GM12891 (cell line): ENCODE data around the gene ELF4. TPM values are rescaled to one million over a fixed set of nuclear protein-coding genes. Genes with fewer than 3 reads are reported as not detected.

Source experiments
- DNase-seq: peaks from one replicate; pipeline ENCODE4 v3.0.0; 2011; ENCODE audit warnings: low spot score; ENCODE audit not compliant: insufficient read length
- FAIRE-seq: peaks from 2 replicates; lab custom pipeline; 2011; peaks lifted over from hg19 to GRCh38; lab: Jason Lieb, UNC
- PAX5 ChIP-seq: IDR thresholded peaks from 2 replicates; pipeline ENCODE4 v1.6.1; 2011; ENCODE audit warnings: low read length, moderate library complexity, mild to moderate bottlenecking; ENCODE audit not compliant: insufficient read depth, severe bottlenecking
- POLR2A ChIP-seq: IDR thresholded peaks from 2 replicates; pipeline ENCODE4 v1.6.1; 2011; ENCODE audit warnings: low read depth, low read length, control low read depth
- POLR2AphosphoS5 ChIP-seq: IDR thresholded peaks from 2 replicates; pipeline ENCODE4 v1.6.1; 2011; ENCODE audit warnings: low read depth, low read length, control low read depth
- POU2F2 ChIP-seq: IDR thresholded peaks from 2 replicates; pipeline ENCODE4 v1.6.1; 2011; ENCODE audit warnings: low read depth, mild to moderate bottlenecking, control low read depth, low read length, moderate library complexity
- SPI1 ChIP-seq: IDR thresholded peaks from 2 replicates; pipeline ENCODE4 v1.6.1; 2011; ENCODE audit warnings: low read depth, low read length, control low read depth
- TAF1 ChIP-seq: IDR thresholded peaks from 2 replicates; pipeline ENCODE4 v1.6.1; 2011; ENCODE audit warnings: low read depth, low read length, control low read depth
- polyA plus RNA-seq: library from polyadenylated mRNA; unstranded; fragments of >200 nt; gene quantifications from one replicate; pipeline ENCODE4 v1.2.1, GENCODE V29; 2012; ENCODE audit warnings: low read depth, missing spikeins, inconsistent platforms; ENCODE audit not compliant: missing spikeins

Gene ELF4
- 17.1 TPM for polyA plus RNA-seq

GRCh38 chrX:130110379-130111219, at the start of gene ELF4:
TSS of gene ELF4 (minus strand) at chrX:130110497. CDS start at chrX:130081330, 29,167 bp downstream.
- no peak for TF ChIP-seq POLR2A
- TF ChIP-seq TAF1, result no peak
- TF ChIP-seq POU2F2, result no peak
- TF ChIP-seq SPI1, result peak; percentile 70
- TF ChIP-seq PAX5, result no peak
- no peak for TF ChIP-seq POLR2AphosphoS5
- peak; percentile 71 for FAIRE-seq
- DNase-seq, result peak; percentile 56

DNA sequence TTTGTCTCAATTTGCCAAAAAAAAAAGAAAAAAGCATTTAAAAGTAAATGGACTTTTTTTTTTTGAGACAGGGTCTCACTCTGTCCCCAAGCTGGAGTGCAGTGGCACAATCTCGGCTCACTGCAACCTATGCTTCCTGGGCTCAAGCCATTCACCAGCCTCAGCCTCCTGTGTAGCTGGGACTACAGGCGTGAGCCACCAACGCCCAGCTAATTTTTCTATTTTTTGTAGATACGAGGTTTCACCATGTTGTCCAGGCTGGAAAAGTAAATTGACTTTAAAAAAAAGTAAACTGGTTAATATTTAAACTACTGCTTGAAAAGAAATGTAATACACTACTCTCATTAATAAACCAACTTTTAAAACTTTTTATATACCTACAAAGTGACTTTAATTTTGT, 49.5 kb upstream of the ELF4 start:
- FAIRE-seq (no peak), DNase-seq (no peak)
- TF ChIP-seq PAX5, result no peak
- no peak for TF ChIP-seq POLR2A
- no peak for TF ChIP-seq POLR2AphosphoS5
- TF ChIP-seq TAF1, result no peak
- TF ChIP-seq SPI1, result no peak
- TF ChIP-seq POU2F2, result no peak

DNA sequence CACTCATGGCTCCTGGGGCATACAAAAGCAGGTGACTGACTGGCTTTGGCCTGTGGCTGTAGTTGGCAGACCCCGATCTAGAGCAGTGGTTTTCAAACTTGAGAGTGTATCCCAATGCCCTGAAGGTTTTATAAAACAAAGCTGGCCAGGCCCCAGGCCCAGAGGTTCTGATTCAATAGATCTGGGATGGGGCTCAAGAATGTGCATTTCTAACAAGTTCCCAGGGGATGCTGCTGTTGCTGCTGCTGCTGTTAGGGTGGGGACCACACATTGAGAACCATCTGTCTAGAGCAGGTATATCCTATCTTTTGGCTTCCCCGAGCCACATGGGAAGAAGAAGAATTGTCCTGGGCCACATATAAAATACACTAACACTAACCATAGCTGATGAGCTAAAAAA, 48.0 kb upstream of the ELF4 start:
- no peak for TF ChIP-seq POU2F2
- no peak for TF ChIP-seq PAX5
- no peak for TF ChIP-seq TAF1
- no peak for TF ChIP-seq SPI1
- no peak for TF ChIP-seq POLR2A
- no peak for TF ChIP-seq POLR2AphosphoS5
- DNase-seq (no peak), FAIRE-seq (no peak)

DNA sequence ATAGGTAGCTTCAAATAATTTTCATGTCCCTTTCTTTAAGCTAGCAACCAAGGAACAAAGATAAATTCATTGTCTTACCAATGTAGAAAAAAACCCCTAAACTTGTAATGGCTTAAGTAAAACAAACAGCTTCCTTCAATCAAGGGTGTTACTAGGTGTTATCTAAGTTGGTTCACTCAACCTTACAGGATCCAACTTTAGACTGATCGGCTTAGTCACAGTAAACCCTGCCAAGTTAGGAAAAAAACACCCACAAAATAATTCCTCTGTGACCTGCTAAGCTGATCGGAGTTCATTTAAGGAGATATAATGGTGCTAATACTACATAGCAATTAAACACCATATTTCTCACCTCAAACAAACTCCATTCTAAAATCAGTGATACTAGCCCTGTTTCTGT, 45.3 kb upstream of the ELF4 start:
- FAIRE-seq, result no peak
- TF ChIP-seq PAX5 (no peak), POLR2AphosphoS5 (no peak), POU2F2 (no peak), SPI1 (no peak), TAF1 (no peak), POLR2A (no peak)

GRCh38 chrX:130147631-130148030, 37.3 kb upstream of the ELF4 start:
- no peak for FAIRE-seq
- TF ChIP-seq POU2F2, result no peak
- no peak for TF ChIP-seq PAX5
- TF ChIP-seq POLR2A, result no peak
- TF ChIP-seq SPI1, result no peak
- no peak for TF ChIP-seq TAF1
- no peak for TF ChIP-seq POLR2AphosphoS5
- DNase-seq, result no peak

More for the DNA sequence above, 45.3 kb upstream of the ELF4 start:
- DNase-seq, result no peak

DNA sequence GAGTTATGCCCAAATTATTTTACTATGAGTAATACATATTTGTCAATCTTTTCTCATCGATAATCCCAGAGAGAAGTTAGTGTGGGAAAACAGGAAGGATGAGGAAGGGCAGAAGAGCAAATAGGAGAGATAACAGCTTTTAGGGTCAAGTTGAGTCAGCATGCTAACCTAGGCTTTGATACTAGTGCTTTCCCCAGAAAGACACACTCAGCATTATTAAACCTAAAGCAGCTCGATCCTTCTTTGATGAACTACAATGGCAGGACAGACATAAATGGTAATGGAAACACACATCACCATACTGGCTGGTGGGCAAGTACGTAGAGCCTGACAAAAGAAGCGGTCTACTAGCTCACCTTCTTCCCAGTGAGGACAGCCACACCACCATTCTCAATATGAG, 34.8 kb upstream of the ELF4 start:
- FAIRE-seq (peak; percentile 28), DNase-seq (no peak)
- no peak for TF ChIP-seq SPI1
- TF ChIP-seq POU2F2, result no peak
- TF ChIP-seq TAF1, result no peak
- TF ChIP-seq POLR2AphosphoS5, result no peak
- TF ChIP-seq POLR2A, result no peak
- TF ChIP-seq PAX5, result no peak

- FAIRE-seq (peak; percentile 38), DNase-seq (no peak)
- TF ChIP-seq POLR2A, result no peak
- TF ChIP-seq POLR2AphosphoS5, result no peak
- no peak for TF ChIP-seq SPI1
- TF ChIP-seq PAX5, result no peak
Observed at GRCh38 chrX:130144509-130144908, 34.2 kb upstream of the ELF4 start.

DNA sequence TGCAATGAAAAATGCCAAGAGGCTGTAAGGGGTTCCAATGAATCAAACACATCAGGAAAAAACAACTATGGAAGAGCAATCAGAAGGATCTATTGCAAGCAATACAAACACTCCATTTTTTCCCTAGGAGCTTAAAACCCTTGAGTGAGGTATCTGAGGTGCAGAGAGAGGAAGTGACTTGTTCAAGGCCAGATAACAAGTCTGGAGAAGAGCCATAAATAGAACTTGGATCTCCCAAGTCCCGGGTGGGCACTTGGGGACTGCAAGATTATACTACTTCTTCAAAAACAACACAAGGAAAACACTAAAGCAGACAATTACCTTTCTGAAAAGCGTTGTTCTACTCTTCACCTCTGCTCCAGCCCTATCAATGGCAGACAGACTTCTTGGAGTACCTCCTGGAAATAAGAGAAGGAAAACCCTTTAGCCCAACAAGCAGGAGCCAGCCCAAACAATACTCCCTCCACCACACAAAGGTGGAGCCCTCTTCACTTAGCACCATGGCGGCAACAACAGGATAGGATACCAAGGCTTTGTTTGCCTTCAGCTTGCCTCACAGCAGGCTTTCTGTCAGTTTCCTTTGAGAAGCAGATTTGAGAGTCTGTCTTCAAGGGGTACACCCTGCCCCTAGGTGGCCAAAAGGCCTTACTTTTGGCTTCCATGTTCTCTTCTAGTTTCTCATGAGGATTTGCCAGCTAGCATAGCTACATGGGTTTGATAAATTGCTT, 29.3 kb upstream of the ELF4 start:
- FAIRE-seq, result no peak
- TF ChIP-seq POLR2AphosphoS5, result no peak
- no peak for TF ChIP-seq SPI1
- no peak for TF ChIP-seq POLR2A
- no peak for TF ChIP-seq POU2F2
- no peak for TF ChIP-seq PAX5
- no peak for TF ChIP-seq TAF1
- DNase-seq, result no peak

DNA sequence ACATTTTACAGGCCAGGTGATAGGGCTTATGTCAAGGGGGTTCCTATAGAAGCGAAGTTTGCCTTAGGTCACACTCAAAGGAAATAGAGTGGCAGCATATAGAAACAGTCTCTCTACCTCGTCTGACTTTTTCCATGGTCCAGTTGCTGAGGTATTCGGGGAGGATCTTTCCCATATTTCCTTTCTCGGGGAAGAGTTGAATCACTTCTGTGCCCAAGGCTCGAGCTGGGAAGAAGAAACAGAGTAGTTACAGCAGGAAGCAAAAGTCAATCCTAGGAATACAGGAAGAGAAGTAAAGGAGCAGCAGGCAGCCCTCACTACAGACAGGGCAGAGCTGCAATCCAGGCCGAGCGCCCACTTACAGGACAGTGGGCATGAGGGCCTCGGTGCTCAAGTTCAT, 26.7 kb upstream of the ELF4 start:
- DNase-seq (no peak), FAIRE-seq (no peak)
- no peak for TF ChIP-seq POLR2AphosphoS5
- TF ChIP-seq SPI1, result no peak
- no peak for TF ChIP-seq POU2F2
- no peak for TF ChIP-seq TAF1
- TF ChIP-seq POLR2A, result no peak

DNA sequence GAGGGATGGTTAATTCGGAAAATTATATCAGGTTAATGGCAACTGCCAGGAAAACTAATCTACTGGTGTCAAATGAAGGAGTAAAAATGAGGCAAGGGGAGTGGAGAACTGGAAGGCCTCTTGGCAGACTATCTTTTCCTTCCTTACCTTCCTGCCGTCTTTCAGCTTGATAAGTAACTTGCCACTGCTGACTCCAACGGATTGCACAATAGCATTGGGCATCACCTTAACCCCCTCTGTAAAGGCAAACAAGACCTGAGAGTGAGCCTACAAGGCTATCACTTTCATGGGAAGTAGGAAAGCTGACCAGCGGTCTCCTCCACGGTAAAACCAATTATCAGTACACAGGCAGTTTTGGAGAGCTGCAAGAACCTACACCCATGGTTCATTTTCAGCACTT, 26.2 kb upstream of the ELF4 start:
- FAIRE-seq, result no peak
- DNase-seq, result no peak
- TF ChIP-seq POU2F2, result no peak
- no peak for TF ChIP-seq TAF1
- no peak for TF ChIP-seq SPI1
- TF ChIP-seq PAX5, result no peak
- no peak for TF ChIP-seq POLR2A
- no peak for TF ChIP-seq POLR2AphosphoS5
